Measurements from ENCODE around the gene NXNL1. TPM values are rescaled to one million over a fixed set of nuclear protein-coding genes. Genes with fewer than 3 reads are reported as not detected.

NXNL1 gene
- total RNA-seq, 1 donor from 2014 or later = not detected

- TF ChIP-seq CTCF (IDR thresholded peaks at IDR 0.05) = no peak
- no peaks in the 10 kb centered on the region for H3K9me3 Mint-ChIP-seq (ENCODE audit: low read depth)
- H3K27me3 Mint-ChIP-seq (ENCODE audit: low read depth) = peaks cover 14% of the 10 kb centered on the region
- H3K4me3 Mint-ChIP-seq (ENCODE audit: unreplicated experiment) = peak within 1 kb of the TSS; percentile 88
- no peaks in the 10 kb centered on the region for H3K36me3 Mint-ChIP-seq (ENCODE audit: low read depth)
- peaks cover 15% of the 10 kb centered on the region for H3K4me1 Mint-ChIP-seq (ENCODE audit: low read depth)
- peak; percentile 98 for DNase-seq (ENCODE audit: low spot score)
- peak within 1 kb of the TSS; percentile 92 for H3K27ac Mint-ChIP-seq (ENCODE audit: unreplicated experiment)
Observed at GRCh38 chr19:17419621-17420474, 40.9 kb downstream of the NXNL1 start, which contains the start of gene MVB12A. Gene MVB12A (plus strand): TSS chr19:17420047. CDS start chr19:17420136, 89 bp downstream.

DNA sequence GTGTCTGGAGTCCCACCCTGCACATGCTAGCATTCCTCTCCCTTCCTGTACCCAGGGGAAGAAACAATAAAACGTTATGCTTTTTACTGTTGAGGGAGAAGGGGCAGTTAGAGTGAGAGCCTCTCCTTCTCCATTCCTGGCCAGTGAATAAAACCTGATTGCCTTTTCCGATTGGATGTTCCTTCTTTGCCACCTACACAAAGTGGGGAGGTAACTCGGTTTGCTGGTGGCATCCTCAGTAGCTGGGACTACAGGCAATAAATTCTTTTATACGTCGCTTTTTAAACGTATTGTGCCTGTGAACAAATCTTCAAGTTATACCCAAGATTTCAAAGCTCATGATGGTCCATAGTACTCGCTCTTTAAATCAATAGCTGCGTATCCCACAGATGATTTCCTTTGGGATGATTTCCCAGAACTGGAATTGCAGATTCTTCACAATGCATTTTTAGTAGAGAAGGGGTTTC lies 41.5 kb downstream of the NXNL1 start:
- H3K27me3 Mint-ChIP-seq (ENCODE audit: low read depth) = peaks cover 17% of the 10 kb centered on the region
- H3K4me3 Mint-ChIP-seq (ENCODE audit: unreplicated experiment) = peak overlapping the region; percentile 88
- peaks cover 12% of the 10 kb centered on the region for H3K4me1 Mint-ChIP-seq (ENCODE audit: low read depth)
- no peaks in the 10 kb centered on the region for H3K9me3 Mint-ChIP-seq (ENCODE audit: low read depth)
- no peak for DNase-seq (ENCODE audit: low spot score)
- no peak for TF ChIP-seq CTCF (IDR thresholded peaks at IDR 0.05)
- no peaks in the 10 kb centered on the region for H3K36me3 Mint-ChIP-seq (ENCODE audit: low read depth)
- peak overlapping the region; percentile 92 for H3K27ac Mint-ChIP-seq (ENCODE audit: unreplicated experiment)

- Mint-ChIP-seq H3K4me1 (ENCODE audit: low read depth) (peaks cover 12% of the 10 kb centered on the region), H3K27ac (ENCODE audit: unreplicated experiment) (no peak overlapping the region), H3K27me3 (ENCODE audit: low read depth) (peaks cover 17% of the 10 kb centered on the region), H3K36me3 (ENCODE audit: low read depth) (no peaks in the 10 kb centered on the region), H3K9me3 (ENCODE audit: low read depth) (no peaks in the 10 kb centered on the region), H3K4me3 (ENCODE audit: unreplicated experiment) (peak overlapping the region; percentile 88)
- DNase-seq (ENCODE audit: low spot score) = no peak
- no peak for TF ChIP-seq CTCF (IDR thresholded peaks at IDR 0.05)
Observed at GRCh38 chr19:17418710-17419109, 42.0 kb downstream of the NXNL1 start.

- H3K4me3 Mint-ChIP-seq (ENCODE audit: unreplicated experiment) = no peak overlapping the region
- DNase-seq (ENCODE audit: low spot score) = no peak
- H3K27me3 Mint-ChIP-seq (ENCODE audit: low read depth) = peaks cover 24% of the 10 kb centered on the region
- peaks cover 8% of the 10 kb centered on the region for H3K4me1 Mint-ChIP-seq (ENCODE audit: low read depth)
- H3K9me3 Mint-ChIP-seq (ENCODE audit: low read depth) = no peaks in the 10 kb centered on the region
- no peaks in the 10 kb centered on the region for H3K36me3 Mint-ChIP-seq (ENCODE audit: low read depth)
- H3K27ac Mint-ChIP-seq (ENCODE audit: unreplicated experiment) = no peak overlapping the region
- TF ChIP-seq CTCF (IDR thresholded peaks at IDR 0.05) = no peak
Observed at GRCh38 chr19:17415121-17415520, 45.6 kb downstream of the NXNL1 start.

DNA sequence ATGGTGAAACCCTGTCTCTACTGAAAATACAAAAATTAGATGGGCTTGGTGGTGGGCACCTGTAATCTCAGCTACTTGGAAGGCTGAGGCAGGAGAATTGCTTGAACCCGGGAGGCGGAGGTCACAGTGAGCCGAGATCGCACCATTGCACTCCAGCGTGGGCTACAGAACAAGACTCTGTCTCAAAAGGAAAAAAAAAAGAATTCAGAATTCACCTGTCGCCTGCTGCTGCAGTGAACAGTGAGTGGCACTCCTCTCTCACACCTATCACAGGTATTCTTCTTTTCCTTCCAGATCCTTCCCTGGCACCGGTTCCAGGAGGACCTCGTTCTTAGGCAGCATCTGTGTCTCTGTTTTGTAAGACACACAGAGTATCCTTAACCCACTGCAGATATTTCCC lies 46.6 kb downstream of the NXNL1 start:
- Mint-ChIP-seq H3K9me3 (ENCODE audit: low read depth) (no peaks in the 10 kb centered on the region), H3K4me1 (ENCODE audit: low read depth) (peaks cover 2% of the 10 kb centered on the region), H3K36me3 (ENCODE audit: low read depth) (no peaks in the 10 kb centered on the region), H3K27ac (ENCODE audit: unreplicated experiment) (no peak overlapping the region), H3K27me3 (ENCODE audit: low read depth) (peaks cover 24% of the 10 kb centered on the region), H3K4me3 (ENCODE audit: unreplicated experiment) (no peak overlapping the region)
- no peak for TF ChIP-seq CTCF (IDR thresholded peaks at IDR 0.05)
- DNase-seq (ENCODE audit: low spot score) = no peak
